Astrocyte (in vitro differentiated cells and primary cell): ENCODE data around the gene IFNE. TPM values are rescaled to one million over a fixed set of nuclear protein-coding genes. Genes with fewer than 3 reads are reported as not detected.

ENCODE experiments used
- DNase-seq: peaks from one replicate; pipeline ENCODE4 v3.0.0-alpha.2; 2010; ENCODE audit warnings: low read depth
- FAIRE-seq: peaks from 2 replicates; lab custom pipeline; 2011; peaks lifted over from hg19 to GRCh38; lab: Jason Lieb, UNC
- H2AFZ ChIP-seq: 2 replicates; pipeline ENCODE4 v1.6.0; 2012; ENCODE audit warnings: low read depth, low read length, inconsistent platforms
- H3K27ac ChIP-seq: 2 replicates; pipeline ENCODE4 v1.5.1; 2011; ENCODE audit warnings: low read depth, low read length, inconsistent platforms
- H3K27me3 ChIP-seq: 2 replicates; pipeline ENCODE4 v1.6.0; 2011; ENCODE audit warnings: low read length, inconsistent platforms; ENCODE audit not compliant: insufficient read depth
- H3K36me3 ChIP-seq: 2 replicates; pipeline ENCODE4 v1.5.1; 2011; ENCODE audit warnings: low read length, inconsistent platforms; ENCODE audit not compliant: insufficient read depth
- H3K4me1 ChIP-seq: 2 replicates; pipeline ENCODE4 v1.5.1; 2011; ENCODE audit warnings: low read length, inconsistent platforms; ENCODE audit not compliant: insufficient read depth
- H3K4me2 ChIP-seq: 2 replicates; pipeline ENCODE4 v1.6.0; 2012; ENCODE audit warnings: low read length, inconsistent platforms
- H3K4me3 ChIP-seq: 2 replicates; pipeline ENCODE4 v1.5.1; 2011; ENCODE audit warnings: low read depth, mild to moderate bottlenecking, low read length, inconsistent platforms; ENCODE audit not compliant: insufficient read depth
- H3K79me2 ChIP-seq: 2 replicates; pipeline ENCODE4 v1.6.0; 2012; ENCODE audit warnings: mild to moderate bottlenecking, low read length, inconsistent platforms; ENCODE audit not compliant: insufficient read depth
- H3K9ac ChIP-seq: 2 replicates; pipeline ENCODE4 v1.6.0; 2012; ENCODE audit warnings: mild to moderate bottlenecking, low read length, inconsistent platforms
- H3K9me3 ChIP-seq: 2 replicates; pipeline ENCODE4 v1.5.1; 2012; ENCODE audit warnings: low read depth, mild to moderate bottlenecking, low read length, inconsistent platforms; ENCODE audit not compliant: insufficient read depth
- H4K20me1 ChIP-seq: 2 replicates; pipeline ENCODE4 v1.6.0; 2012; ENCODE audit warnings: low read length, inconsistent platforms; ENCODE audit not compliant: insufficient read depth
- H3K27ac Mint-ChIP-seq: one replicate; pipeline ENCODE4 v1.8.0; 2021; ENCODE audit warnings: mild to moderate bottlenecking, mixed read lengths; ENCODE audit not compliant: unreplicated experiment
- H3K27me3 Mint-ChIP-seq: one replicate; pipeline ENCODE4 v1.8.0; 2021; ENCODE audit warnings: low read depth, mixed read lengths; ENCODE audit not compliant: unreplicated experiment
- H3K36me3 Mint-ChIP-seq: one replicate; pipeline ENCODE4 v1.8.0; 2021; ENCODE audit warnings: low read depth, mixed read lengths; ENCODE audit not compliant: unreplicated experiment
- H3K4me1 Mint-ChIP-seq: one replicate; pipeline ENCODE4 v1.8.0; 2021; ENCODE audit warnings: low read depth, mixed read lengths; ENCODE audit not compliant: unreplicated experiment
- H3K4me3 Mint-ChIP-seq: one replicate; pipeline ENCODE4 v1.8.0; 2021; ENCODE audit warnings: mild to moderate bottlenecking, moderate library complexity, mixed read lengths; ENCODE audit not compliant: unreplicated experiment
- H3K9me3 Mint-ChIP-seq: one replicate; pipeline ENCODE4 v1.8.0; 2021; ENCODE audit warnings: mild to moderate bottlenecking, mixed read lengths; ENCODE audit not compliant: unreplicated experiment
- CTCF ChIP-seq: IDR thresholded peaks from 2 replicates; pipeline ENCODE4 v1.5.1; 2011; ENCODE audit warnings: low read depth, mild to moderate bottlenecking, inconsistent platforms, low read length, moderate library complexity; ENCODE audit not compliant: insufficient read depth
- EZH2 ChIP-seq: IDR thresholded peaks from 2 replicates; pipeline ENCODE4 v1.6.1; 2012; ENCODE audit warnings: mild to moderate bottlenecking, low read length, inconsistent platforms; ENCODE audit not compliant: insufficient read depth
- total RNA-seq: library from RNA; stranded (reverse); gene quantifications from 2 replicates; pipeline ENCODE4 v1.2.1, GENCODE V29; 2021

The IFNE gene
- total RNA-seq, 1 donor from 2014 or later, result 0.57 TPM

GRCh38 chr9:21499912-21500311 is 17.8 kb upstream of the IFNE start:
- peaks cover 3% of the 10 kb centered on the region for H3K4me1 ChIP-seq
- Mint-ChIP-seq H3K36me3 (no peaks in the 10 kb centered on the region), H3K27me3 (no peaks in the 10 kb centered on the region), H3K4me3 (no peak overlapping the region), H3K4me1 (no peaks in the 10 kb centered on the region), H3K27ac (no peak overlapping the region), H3K9me3 (no peaks in the 10 kb centered on the region)
- H3K9me3 ChIP-seq, result no peaks in the 10 kb centered on the region
- H2AFZ ChIP-seq, result no peak overlapping the region
- H3K9ac ChIP-seq, result no peak overlapping the region
- H3K4me2 ChIP-seq, result no peak overlapping the region
- no peaks in the 10 kb centered on the region for H3K36me3 ChIP-seq
- DNase-seq (no peak), FAIRE-seq (no peak)
- no peak overlapping the region for H3K4me3 ChIP-seq
- no peaks in the 10 kb centered on the region for H3K27me3 ChIP-seq
- H4K20me1 ChIP-seq, result peaks cover 35% of the 10 kb centered on the region
- H3K27ac ChIP-seq, result no peak overlapping the region
- peaks cover 81% of the 10 kb centered on the region for H3K79me2 ChIP-seq
- TF ChIP-seq EZH2, result no peak
- TF ChIP-seq CTCF, result no peak

GRCh38 chr9:21491756-21492155 is 9.6 kb upstream of the IFNE start:
- Histone ChIP-seq H3K27ac (no peak overlapping the region), H3K9ac (no peak overlapping the region), H3K4me2 (no peak overlapping the region), H3K27me3 (no peaks in the 10 kb centered on the region), H2AFZ (no peak overlapping the region), H3K4me3 (no peak overlapping the region), H3K36me3 (no peaks in the 10 kb centered on the region), H3K9me3 (no peaks in the 10 kb centered on the region), H4K20me1 (peaks cover 29% of the 10 kb centered on the region), H3K79me2 (peaks cover 29% of the 10 kb centered on the region), H3K4me1 (no peaks in the 10 kb centered on the region)
- no peak overlapping the region for H3K27ac Mint-ChIP-seq
- no peaks in the 10 kb centered on the region for H3K4me1 Mint-ChIP-seq
- no peaks in the 10 kb centered on the region for H3K9me3 Mint-ChIP-seq
- no peak for TF ChIP-seq EZH2
- no peak for TF ChIP-seq CTCF
- DNase-seq (no peak), FAIRE-seq (no peak)
- H3K27me3 Mint-ChIP-seq, result no peaks in the 10 kb centered on the region
- peaks cover 4% of the 10 kb centered on the region for H3K36me3 Mint-ChIP-seq
- no peak overlapping the region for H3K4me3 Mint-ChIP-seq

- TF ChIP-seq CTCF, result no peak
- no peak for TF ChIP-seq EZH2
- Histone ChIP-seq H3K4me1 (no peaks in the 10 kb centered on the region), H3K4me3 (no peak overlapping the region), H3K27me3 (no peaks in the 10 kb centered on the region), H3K27ac (no peak overlapping the region), H3K36me3 (peaks cover 19% of the 10 kb centered on the region), H2AFZ (no peak overlapping the region), H3K79me2 (no peaks in the 10 kb centered on the region), H4K20me1 (peaks cover 5% of the 10 kb centered on the region), H3K9ac (no peak overlapping the region), H3K4me2 (no peak overlapping the region), H3K9me3 (no peaks in the 10 kb centered on the region)
- Mint-ChIP-seq H3K4me1 (no peaks in the 10 kb centered on the region), H3K4me3 (no peak overlapping the region), H3K27ac (no peak overlapping the region), H3K36me3 (no peaks in the 10 kb centered on the region), H3K27me3 (no peaks in the 10 kb centered on the region), H3K9me3 (no peaks in the 10 kb centered on the region)
- no peak for FAIRE-seq
- DNase-seq, result no peak
These were observed 550 bp downstream of the IFNE start for GRCh38 chr9:21481470-21482056.
